Testis (tissue), 2 donors: ENCODE measurements around the gene TPM4.

ENCODE experiments used
- CTCF ChIP-seq, 3 experiments: fragments of 450-650 bp in 2 of 3; fragments of 200-600 bp in 1 of 3; sonication (generic) in 1 of 3; IDR thresholded peaks; one replicate each; pipeline ENCODE4 v1.5.1; 2016 to 2019; ENCODE audit warnings: antibody characterized with exemption in 3 of 3, mild to moderate bottlenecking in 2 of 3, moderate library complexity in 1 of 3
- POLR2A ChIP-seq: fragments of 450-650 bp; IDR thresholded peaks from one replicate; pipeline ENCODE4 v1.6.1; 2017; ENCODE audit warnings: antibody characterized with exemption, mild to moderate bottlenecking, moderate library complexity

GRCh38 chr19:16125737-16126495, 49.6 kb downstream of the TPM4 start:
- no peak for TF ChIP-seq CTCF (IDR thresholded peaks at IDR 0.05)
- TF ChIP-seq POLR2A = no peak
